Smooth muscle cell (in vitro differentiated cells): ENCODE data around the gene GPC6. TPM values are rescaled to one million over a fixed set of nuclear protein-coding genes. Genes with fewer than 3 reads are reported as not detected.
A peak's percentile ranks its signal among the peaks of the same experiment; 100 is the strongest.

Experiments used
- DNase-seq: peaks from one replicate; lab custom pipeline; 2025; ENCODE audit not compliant: unreplicated experiment; lab: John Stamatoyannopoulos, UW
- H2AFZ ChIP-seq: fragments of 200-600 bp; sonication (generic); 2 replicates; pipeline ENCODE4 v1.6.0; 2016; ENCODE audit warnings: antibody characterized with exemption, low read depth, mild to moderate bottlenecking
- H3F3A ChIP-seq: fragments of 200-600 bp; sonication (generic); 2 replicates; pipeline ENCODE4 v1.6.0; 2017; ENCODE audit warnings: antibody characterized with exemption, low read depth
- H3K27ac ChIP-seq: fragments of 200-600 bp; sonication (generic); 2 replicates; pipeline ENCODE4 v1.5.1; 2016; ENCODE audit warnings: low read depth, mild to moderate bottlenecking
- H3K27me3 ChIP-seq: fragments of 200-600 bp; sonication (generic); 2 replicates; pipeline ENCODE4 v1.6.1; 2016; ENCODE audit warnings: low read depth, mild to moderate bottlenecking
- H3K36me3 ChIP-seq: fragments of 200-600 bp; sonication (generic); 2 replicates; pipeline ENCODE4 v1.5.1; 2016; ENCODE audit warnings: low read depth
- H3K4me1 ChIP-seq: fragments of 200-600 bp; sonication (generic); 2 replicates; pipeline ENCODE4 v1.5.1; 2016; ENCODE audit warnings: low read depth
- H3K4me2 ChIP-seq: fragments of 200-600 bp; sonication (generic); 2 replicates; pipeline ENCODE4 v1.6.0; 2016; ENCODE audit warnings: mild to moderate bottlenecking
- H3K4me3 ChIP-seq: fragments of 200-600 bp; sonication (generic); 2 replicates; pipeline ENCODE4 v1.5.1; 2016; ENCODE audit warnings: mild to moderate bottlenecking
- H3K79me2 ChIP-seq: fragments of 200-600 bp; sonication (generic); 2 replicates; pipeline ENCODE4 v1.6.0; 2016; ENCODE audit warnings: low read depth, mild to moderate bottlenecking
- H3K9ac ChIP-seq: fragments of 200-600 bp; sonication (generic); 2 replicates; pipeline ENCODE4 v1.6.0; 2016; ENCODE audit warnings: low read depth
- H3K9me3 ChIP-seq: fragments of 200-600 bp; sonication (generic); replicated peaks from 2 replicates; pipeline ENCODE4 v1.5.1; 2016; ENCODE audit warnings: low read depth
- H4K20me1 ChIP-seq: fragments of 200-600 bp; sonication (generic); 2 replicates; pipeline ENCODE4 v1.6.0; 2016; ENCODE audit warnings: low read depth
- CTCF ChIP-seq: fragments of 200-600 bp; sonication (generic); IDR thresholded peaks from 2 replicates; pipeline ENCODE4 v1.5.1; 2017; ENCODE audit warnings: borderline replicate concordance, mild to moderate bottlenecking, antibody characterized with exemption; ENCODE audit not compliant: insufficient read depth, poor library complexity, severe bottlenecking
- WGBS: methylation state at CpG from one replicate; pipeline ENCODE4 v1.1.7; 2016; ENCODE audit warnings: low lambda C conversion rate; 5-methylcytosine and 5-hydroxymethylcytosine counted together
- polyA plus RNA-seq: library from polyadenylated mRNA; unstranded; fragments of >200 nt; fragmentation: Nextera tagmentation; extraction: Ambion mirVana; gene quantifications from 2 replicates; pipeline ENCODE4 v1.2.1, GENCODE V29; 2016
- total RNA-seq: library from RNA; depleted of rRNA; stranded (reverse); fragments of >200 nt; gene quantifications from 2 replicates; pipeline ENCODE4 v1.2.3, GENCODE V29; 2014

The GPC6 gene
- total and polyA plus RNA-seq, 2 experiments from 2014 or later = 19.7 to 68.5 TPM

- H3K79me2 ChIP-seq = no peaks in the 10 kb centered on the region
- no peaks in the 10 kb centered on the region for H3K4me1 ChIP-seq
- H3K9ac ChIP-seq = no peak overlapping the region
- no peak overlapping the region for H3K27ac ChIP-seq
- DNase-seq = no peak
- no peaks in the 10 kb centered on the region for H3K27me3 ChIP-seq
- no peaks in the 10 kb centered on the region for H4K20me1 ChIP-seq
- H3K36me3 ChIP-seq = no peaks in the 10 kb centered on the region
- no peaks in the 10 kb centered on the region for H3K9me3 ChIP-seq
- H3K4me2 ChIP-seq = no peak overlapping the region
- H3K4me3 ChIP-seq = no peak overlapping the region
- no peak overlapping the region for H2AFZ ChIP-seq
- H3F3A ChIP-seq = no peaks in the 10 kb centered on the region
- no peak for TF ChIP-seq CTCF
- WGBS = 79% methylated on average over 3 of the region's 3 CpGs
Measured at GRCh38 chr13:93834051-93834450, 607.4 kb downstream of the GPC6 start.

- H3F3A ChIP-seq = no peaks in the 10 kb centered on the region
- WGBS = 64% methylated on average over 3 of the region's 3 CpGs
- no peak for TF ChIP-seq CTCF
- no peak overlapping the region for H2AFZ ChIP-seq
- no peaks in the 10 kb centered on the region for H3K4me1 ChIP-seq
- no peak overlapping the region for H3K4me2 ChIP-seq
- no peak overlapping the region for H3K27ac ChIP-seq
- H3K9me3 ChIP-seq = no peaks in the 10 kb centered on the region
- no peak overlapping the region for H3K9ac ChIP-seq
- no peak overlapping the region for H3K4me3 ChIP-seq
- H3K27me3 ChIP-seq = no peaks in the 10 kb centered on the region
- H4K20me1 ChIP-seq = no peaks in the 10 kb centered on the region
- no peaks in the 10 kb centered on the region for H3K79me2 ChIP-seq
- no peaks in the 10 kb centered on the region for H3K36me3 ChIP-seq
- DNase-seq = no peak
Measured at GRCh38 chr13:93843082-93843481, 616.5 kb downstream of the GPC6 start.

DNA sequence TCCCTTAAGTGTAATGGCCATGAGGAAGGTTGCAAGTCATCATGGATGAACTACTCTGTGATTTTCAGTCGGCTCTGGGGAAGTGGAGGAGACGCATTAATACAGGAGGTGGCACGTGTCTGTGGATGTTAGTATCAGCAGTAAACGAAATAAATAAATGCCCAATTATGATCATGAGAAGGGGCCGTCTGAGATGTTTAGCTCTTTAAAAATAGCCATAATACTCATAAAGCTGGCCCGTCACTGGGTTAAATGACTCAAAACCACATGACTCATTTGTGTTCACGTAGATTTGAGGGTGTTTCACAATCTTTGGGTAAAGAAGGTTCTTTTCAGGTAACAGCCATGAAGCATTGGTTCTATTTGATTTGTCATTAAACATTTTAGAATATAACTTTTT, 620.6 kb downstream of the GPC6 start:
- Histone ChIP-seq H3K79me2 (no peaks in the 10 kb centered on the region), H3K27ac (peak overlapping the region; percentile 75), H4K20me1 (no peaks in the 10 kb centered on the region), H3K36me3 (no peaks in the 10 kb centered on the region), H3K9ac (no peak overlapping the region), H3K4me3 (no peak overlapping the region), H3K27me3 (no peaks in the 10 kb centered on the region), H3K4me2 (peak overlapping the region; percentile 24), H3K9me3 (no peaks in the 10 kb centered on the region), H3K4me1 (no peaks in the 10 kb centered on the region), H2AFZ (no peak overlapping the region), H3F3A (no peaks in the 10 kb centered on the region)
- 33% methylated on average over 7 of the region's 7 CpGs for WGBS
- DNase-seq = no peak
- no peak for TF ChIP-seq CTCF

- no peak for DNase-seq
- Histone ChIP-seq H4K20me1 (no peaks in the 10 kb centered on the region), H3K27ac (no peak overlapping the region), H3F3A (no peaks in the 10 kb centered on the region), H3K27me3 (no peaks in the 10 kb centered on the region), H3K9ac (no peak overlapping the region), H3K4me1 (no peaks in the 10 kb centered on the region), H3K4me2 (no peak overlapping the region), H3K9me3 (no peaks in the 10 kb centered on the region), H2AFZ (no peak overlapping the region), H3K79me2 (no peaks in the 10 kb centered on the region), H3K4me3 (no peak overlapping the region), H3K36me3 (no peaks in the 10 kb centered on the region)
- WGBS = 77% methylated on average over 4 of the region's 4 CpGs
- no peak for TF ChIP-seq CTCF
Measured at GRCh38 chr13:93848247-93848646, 621.6 kb downstream of the GPC6 start.
